Left hindlimb (tissue), 1 donor: ENCODE results near the gene TPP2.

Experiments
- DNase-seq: peaks from one replicate; pipeline ENCODE4 v3.0.0-alpha.2; 2018

TPP2 gene

GRCh38 chr13:102697264-102697663 lies 100.5 kb downstream of the TPP2 start:
- DNase-seq, result no peak

- DNase-seq, result no peak
These were observed 101.3 kb downstream of the TPP2 start for GRCh38 chr13:102697929-102698648.

- no peak for DNase-seq
These were observed 101.8 kb downstream of the TPP2 start for GRCh38 chr13:102698649-102698980.

- DNase-seq, result no peak
These were observed 102.7 kb downstream of the TPP2 start for GRCh38 chr13:102699504-102699903.

GRCh38 chr13:102700088-102701031 lies 103.6 kb downstream of the TPP2 start:
- no peak for DNase-seq

GRCh38 chr13:102701331-102701730 lies 104.5 kb downstream of the TPP2 start:
- DNase-seq, result no peak

- DNase-seq, result no peak
These were observed 106.4 kb downstream of the TPP2 start for GRCh38 chr13:102702965-102703725.

- DNase-seq, result no peak
These were observed 106.9 kb downstream of the TPP2 start for GRCh38 chr13:102703726-102704035.

- DNase-seq, result no peak
These were observed 107.7 kb downstream of the TPP2 start for GRCh38 chr13:102704238-102705058.

GRCh38 chr13:102707467-102707866 lies 110.7 kb downstream of the TPP2 start:
- no peak for DNase-seq

- DNase-seq, result no peak
These were observed 111.4 kb downstream of the TPP2 start for GRCh38 chr13:102708211-102708610.

- no peak for DNase-seq
These were observed 112.2 kb downstream of the TPP2 start for GRCh38 chr13:102708991-102709390.

- no peak for DNase-seq
These were observed 112.8 kb downstream of the TPP2 start for GRCh38 chr13:102709536-102709935.

GRCh38 chr13:102710261-102710679 lies 113.5 kb downstream of the TPP2 start:
- no peak for DNase-seq

GRCh38 chr13:102715447-102715846 lies 118.7 kb downstream of the TPP2 start:
- no peak for DNase-seq

GRCh38 chr13:102718746-102719145 lies 122.0 kb downstream of the TPP2 start:
- DNase-seq, result no peak

- DNase-seq, result no peak
These were observed 125.0 kb downstream of the TPP2 start for GRCh38 chr13:102721800-102722231.

GRCh38 chr13:102724923-102725322 lies 128.1 kb downstream of the TPP2 start:
- no peak for DNase-seq

- no peak for DNase-seq
These were observed 129.6 kb downstream of the TPP2 start for GRCh38 chr13:102726430-102726829.
